GM12872 (cell line): ENCODE results near the gene EIF5A.

Experiments
- CTCF ChIP-seq: IDR thresholded peaks from 3 replicates; pipeline ENCODE4 v1.5.1; 2011; ENCODE audit warnings: low read depth, mild to moderate bottlenecking, low read length, moderate library complexity; ENCODE audit not compliant: insufficient read depth

The EIF5A gene

GRCh38 chr17:7329374-7329996 lies 22.1 kb downstream of the EIF5A start:
- no peak for TF ChIP-seq CTCF

GRCh38 chr17:7329997-7330637 lies 22.7 kb downstream of the EIF5A start:
- no peak for TF ChIP-seq CTCF

DNA sequence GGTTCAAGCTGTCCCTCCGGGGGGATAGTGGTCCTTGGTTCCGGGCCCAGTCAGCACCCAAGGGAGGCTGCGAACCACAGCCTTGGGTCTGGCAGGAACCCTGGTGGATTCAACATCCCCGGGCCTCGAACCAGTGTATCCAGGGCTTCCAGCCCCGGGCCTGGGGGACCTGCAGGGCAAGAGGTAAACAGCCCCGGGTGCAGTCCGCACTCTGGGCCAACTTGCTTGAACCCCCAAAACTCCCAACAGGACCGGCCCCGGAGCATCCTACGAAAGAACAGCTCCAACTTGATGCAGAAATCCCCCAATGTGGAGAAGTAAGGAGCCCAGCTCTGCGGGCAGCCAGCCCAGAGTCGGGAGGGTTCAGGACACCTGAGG lies 23.2 kb downstream of the EIF5A start:
- TF ChIP-seq CTCF: no peak

- TF ChIP-seq CTCF: no peak
These were observed 24.7 kb downstream of the EIF5A start for GRCh38 chr17:7332111-7332510.

DNA sequence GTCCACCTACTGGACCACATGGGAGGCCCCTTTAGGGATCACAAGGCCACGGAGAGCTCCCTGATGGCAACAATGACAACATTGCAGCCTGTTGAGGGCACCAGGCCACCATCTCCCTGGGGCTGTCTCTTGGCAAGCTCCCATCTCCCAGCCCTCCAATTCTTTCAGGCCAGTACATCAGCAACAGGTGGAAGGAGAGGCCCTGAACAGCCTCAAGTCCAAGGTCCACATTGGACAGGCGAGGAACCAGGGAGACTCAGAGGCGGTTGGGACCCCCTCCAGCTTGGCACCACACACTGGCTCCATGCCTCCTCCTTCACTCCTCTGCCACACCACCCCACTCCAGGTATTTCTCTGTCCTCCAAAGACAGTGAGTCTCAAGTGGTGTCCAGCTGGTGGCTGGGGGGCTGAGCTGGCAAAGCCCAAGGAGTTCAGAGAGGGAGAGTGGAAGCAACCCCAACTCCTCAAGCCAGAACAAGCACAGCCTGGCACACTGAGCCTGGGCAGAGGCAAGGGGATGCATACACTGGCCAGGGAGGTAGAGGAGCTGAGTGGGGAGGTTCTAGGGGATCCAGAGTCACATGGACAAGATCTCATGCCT lies 27.6 kb downstream of the EIF5A start:
- no peak for TF ChIP-seq CTCF

GRCh38 chr17:7336240-7337175 lies 29.1 kb downstream of the EIF5A start, which contains the start of gene ACAP1:
Gene ACAP1 (plus strand): TSS chr17:7336529. CDS start chr17:7336735, 206 bp downstream.
- TF ChIP-seq CTCF: no peak

DNA sequence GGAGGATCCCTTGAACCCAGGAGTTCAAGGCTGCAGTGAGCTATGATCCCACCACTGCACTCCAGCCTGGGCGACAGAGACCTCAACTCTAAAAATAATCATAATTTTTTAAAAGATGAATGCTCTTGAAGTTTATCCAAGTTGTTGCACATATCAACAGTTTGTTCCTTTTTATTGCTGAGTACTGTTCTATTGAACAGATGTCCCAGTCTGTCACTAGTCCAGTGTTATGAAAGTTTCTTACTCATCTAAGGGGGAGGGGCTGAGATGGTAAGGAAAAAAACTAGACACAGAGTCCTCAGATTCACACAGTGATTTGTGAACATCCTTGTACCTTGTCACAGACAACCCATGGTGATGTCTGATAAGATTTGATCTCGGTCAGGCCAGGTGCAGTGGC lies 32.8 kb downstream of the EIF5A start:
- no peak for TF ChIP-seq CTCF
